ENCODE results near the gene IL36RN. TPM values are rescaled to one million over a fixed set of nuclear protein-coding genes. Genes with fewer than 3 reads are reported as not detected.

The IL36RN gene
- not detected in 2 replicates for total RNA-seq

DNA sequence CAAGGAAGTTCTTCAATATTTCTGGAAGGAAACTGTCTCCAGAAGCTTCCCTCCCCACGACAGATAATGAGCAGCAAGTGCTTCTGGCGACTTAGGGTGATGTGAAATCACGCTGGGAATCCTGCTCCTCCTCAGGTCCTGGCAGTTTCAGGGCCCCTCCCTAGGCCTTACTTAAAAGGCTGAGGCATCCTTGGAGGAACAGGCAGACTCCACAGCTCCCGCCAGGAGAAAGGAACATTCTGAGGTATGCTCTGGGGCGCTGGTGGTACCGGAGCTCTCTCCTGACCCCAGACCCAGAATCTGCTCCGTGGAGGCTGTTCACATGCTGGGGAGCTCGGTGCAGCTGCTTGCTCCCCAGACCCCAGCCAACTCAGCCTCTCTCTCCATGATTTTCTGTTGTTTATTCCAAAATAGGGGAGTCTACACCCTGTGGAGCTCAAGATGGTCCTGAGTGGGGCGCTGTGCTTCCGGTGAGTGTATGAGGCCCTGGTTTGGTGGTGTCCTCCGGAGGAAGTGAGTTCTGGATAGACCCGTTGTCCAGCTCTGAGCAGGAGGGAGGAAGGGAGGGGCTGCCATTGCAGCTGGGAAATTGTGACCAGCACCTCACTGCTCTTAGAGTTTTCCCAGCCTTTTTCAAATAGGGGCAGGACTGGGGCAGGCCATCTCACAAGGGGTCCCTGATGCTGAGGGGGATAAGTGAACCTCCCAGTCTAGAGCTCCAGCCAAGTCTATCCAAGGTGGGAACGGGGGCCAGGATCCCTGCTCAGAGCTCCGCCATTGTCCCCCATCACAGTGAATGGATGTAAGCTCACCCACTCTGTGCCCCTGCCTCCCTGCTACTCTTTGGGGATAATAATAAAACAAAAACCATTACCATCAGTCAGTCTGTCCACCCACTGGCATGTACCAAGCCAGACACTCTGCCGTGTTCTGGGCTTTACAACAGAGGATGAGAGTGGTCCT, at the start of gene IL36RN:
Gene IL36RN (plus strand): TSS at position 201 of the 963 bp plus-strand sequence. CDS start 241 bp downstream, at position 442.

DNA sequence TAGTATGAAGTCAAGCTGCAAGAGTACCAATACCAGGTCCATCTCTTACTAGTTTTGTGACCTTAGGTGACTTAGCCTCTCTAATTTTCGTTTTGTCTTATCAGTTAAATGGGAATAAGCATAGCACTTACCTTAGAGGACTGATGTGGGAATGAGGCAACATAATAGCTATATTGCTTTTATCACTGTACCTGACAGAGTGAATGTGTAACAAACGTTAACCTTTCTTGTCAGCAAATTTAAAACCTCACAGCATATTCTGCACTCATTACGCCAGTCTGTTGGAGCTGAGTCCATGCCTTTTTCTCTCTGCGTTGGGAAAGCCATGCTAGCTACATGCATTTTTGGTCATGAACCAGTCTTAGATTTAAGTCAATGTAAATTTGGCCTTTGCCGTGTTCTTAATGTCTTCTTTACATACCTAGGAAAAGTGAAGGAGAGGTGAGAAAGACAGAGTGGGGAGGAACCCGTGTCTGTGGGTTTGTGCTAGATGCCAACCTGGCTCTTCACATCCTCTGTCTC, 6.5 kb upstream of the IL36RN start, which contains the start of gene IL36B:
Gene IL36B (minus strand): TSS at position 472 of the 522 bp plus-strand sequence.

DNA sequence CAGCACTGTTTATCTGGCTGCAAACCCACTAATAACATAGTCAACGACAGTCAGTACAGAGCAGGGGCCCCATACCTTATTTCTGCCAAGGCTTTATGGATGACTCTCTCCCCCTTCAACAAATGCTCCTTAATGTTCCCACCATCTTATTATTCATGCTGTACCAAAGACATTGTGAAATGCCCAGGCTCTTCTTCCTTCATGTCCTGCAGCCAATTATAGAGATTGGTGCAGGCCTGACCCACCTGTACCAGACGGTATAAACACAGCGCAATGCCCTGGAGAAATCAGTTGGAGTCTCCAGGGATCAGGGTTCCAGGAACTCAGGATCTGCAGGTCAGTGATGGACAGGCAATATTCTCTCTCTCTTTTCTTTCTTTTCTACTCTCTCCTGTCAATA, 8.7 kb downstream of the IL36RN start, which contains the start of gene IL1F10:
Gene IL1F10 (plus strand): TSS at position 290 of the 400 bp plus-strand sequence. CDS start 4,769 bp downstream, outside the sequence.

Other genes starting within 250 kb of the IL36RN start
- 0.09 and 1.9 TPM in 2 replicates for gene IL1B, start 222.4 kb upstream of the IL36RN start, total RNA-seq
- not detected in 2 replicates for gene IL37, start 148.0 kb upstream of the IL36RN start, total RNA-seq
- not detected in 2 replicates for gene IL36G, start 81.2 kb upstream of the IL36RN start, total RNA-seq
- gene IL36A, start 53.7 kb upstream of the IL36RN start, total RNA-seq: not detected in 2 replicates
- gene IL36B, start 6.3 kb upstream of the IL36RN start, total RNA-seq: not detected in 2 replicates
- gene IL1F10, start 8.8 kb downstream of the IL36RN start, total RNA-seq: not detected in 2 replicates
- gene IL1RN, start 68.4 kb downstream of the IL36RN start, total RNA-seq: not detected in 2 replicates
- 0.58 and 0.85 TPM in 2 replicates for gene PSD4, start 114.8 kb downstream of the IL36RN start, total RNA-seq
- 0.35 and 2.0 TPM in 2 replicates for gene PAX8, start 219.7 kb downstream of the IL36RN start, total RNA-seq